Limb (tissue), 2 donors: ENCODE results near the gene CERCAM.

Experiments used
- DNase-seq, 2 donors: peaks; one replicate each; pipeline ENCODE4 v3.0.0-alpha.2; 2016; ENCODE audit errors: extremely low spot score in 2 of 2

CERCAM gene

DNA sequence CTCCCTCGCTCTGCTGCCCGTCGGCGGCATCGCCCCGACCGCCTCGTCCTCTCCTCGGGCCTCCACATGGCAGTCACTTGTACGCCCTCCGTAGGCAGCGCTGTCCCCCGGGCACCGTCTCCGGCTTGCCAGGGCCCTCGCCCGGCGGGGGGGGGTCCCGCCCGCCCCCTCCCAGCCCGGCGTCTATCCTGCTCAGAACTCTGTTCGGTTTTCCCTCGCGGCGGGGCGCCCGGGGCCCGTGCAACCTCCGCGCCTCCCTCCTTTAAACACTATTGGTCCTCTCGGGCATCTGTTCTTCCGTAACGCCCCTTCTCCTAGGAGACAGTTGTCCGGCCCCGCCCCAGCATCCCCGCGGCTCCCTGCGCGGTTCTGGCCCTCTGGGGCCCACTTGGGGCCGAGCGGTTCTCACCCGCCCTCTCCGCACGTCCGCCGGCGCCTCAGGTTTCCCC is 36.0 kb downstream of the CERCAM start:
- DNase-seq = peak; percentile 45 to 76

DNA sequence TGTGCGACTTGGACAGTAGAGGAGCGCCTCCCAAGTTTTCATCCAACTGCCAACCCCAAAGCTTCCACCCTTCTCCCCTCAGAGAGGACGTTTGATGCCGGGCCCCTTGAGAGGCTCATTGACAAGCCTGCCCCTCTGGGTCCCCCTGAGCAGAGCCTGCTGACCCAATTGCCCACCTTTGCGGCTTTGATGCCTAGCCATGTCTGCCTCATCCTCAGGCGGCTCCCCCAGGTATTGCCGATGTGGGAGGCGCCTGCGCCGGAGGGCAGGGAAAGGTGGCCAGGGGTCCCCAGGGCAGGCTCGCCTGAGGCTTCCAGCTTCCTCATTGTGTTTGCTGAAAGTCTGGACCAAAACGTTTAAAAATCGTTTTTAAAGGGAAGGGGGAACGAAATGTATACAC is 36.5 kb downstream of the CERCAM start:
- no peak for DNase-seq

DNA sequence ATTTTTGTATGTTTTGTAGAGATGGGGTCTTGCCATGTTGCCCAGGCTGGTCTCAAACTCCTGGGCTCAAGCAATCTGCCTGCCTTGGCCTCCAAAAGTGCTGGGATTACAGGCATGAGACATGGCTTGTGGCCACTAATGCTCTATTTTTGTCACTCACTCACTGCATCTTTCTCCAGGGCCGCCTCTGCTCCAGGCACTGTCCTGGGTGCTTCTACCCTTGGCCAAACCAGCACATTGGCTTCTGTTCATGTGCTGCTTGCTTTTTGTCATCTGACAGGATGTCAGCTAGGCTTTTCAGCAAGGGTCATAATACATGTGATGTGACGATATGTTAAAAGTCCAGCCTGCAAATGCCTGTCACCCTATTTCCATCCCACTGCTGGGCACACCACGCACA is 38.4 kb downstream of the CERCAM start:
- DNase-seq = no peak

DNA sequence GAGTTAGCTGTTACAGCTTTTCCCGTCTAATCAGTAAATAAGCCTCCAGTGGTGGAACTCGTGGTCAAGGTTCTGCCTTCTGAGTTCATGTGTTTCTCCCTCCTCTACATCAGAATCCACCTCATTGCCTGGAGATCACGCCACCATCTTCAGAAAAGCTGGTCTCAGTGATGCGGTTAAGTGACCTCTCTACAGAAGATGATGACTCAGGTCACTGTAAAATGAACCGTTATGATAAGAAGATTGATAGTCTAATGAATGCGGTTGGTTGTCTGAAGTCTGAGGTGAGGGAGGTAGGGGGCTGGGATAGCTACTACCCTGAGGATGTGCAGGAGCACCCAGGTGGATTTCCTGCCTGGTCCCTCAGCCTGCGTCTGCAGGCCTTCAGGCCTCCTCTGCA is 48.4 kb downstream of the CERCAM start:
- no peak for DNase-seq

DNA sequence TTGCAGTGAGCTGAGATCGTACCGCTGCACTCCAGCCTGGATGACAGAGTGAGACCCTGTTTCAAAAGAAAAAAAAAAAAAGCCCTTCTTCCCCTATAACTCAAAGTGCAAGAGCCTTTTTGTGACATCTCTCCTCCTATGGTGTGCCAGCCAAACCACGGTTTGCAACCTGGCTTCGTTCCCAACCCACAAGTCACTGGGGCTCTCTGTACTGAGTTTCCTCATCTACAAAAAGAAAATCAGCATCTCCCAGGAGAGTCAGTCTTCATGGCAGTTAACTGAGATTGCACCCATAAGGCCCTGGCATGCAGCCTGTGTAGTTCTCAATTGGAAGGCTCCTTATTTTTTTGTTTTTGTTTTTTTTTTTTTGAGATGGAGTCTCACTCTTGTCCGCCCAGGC is 49.9 kb downstream of the CERCAM start:
- no peak for DNase-seq

DNA sequence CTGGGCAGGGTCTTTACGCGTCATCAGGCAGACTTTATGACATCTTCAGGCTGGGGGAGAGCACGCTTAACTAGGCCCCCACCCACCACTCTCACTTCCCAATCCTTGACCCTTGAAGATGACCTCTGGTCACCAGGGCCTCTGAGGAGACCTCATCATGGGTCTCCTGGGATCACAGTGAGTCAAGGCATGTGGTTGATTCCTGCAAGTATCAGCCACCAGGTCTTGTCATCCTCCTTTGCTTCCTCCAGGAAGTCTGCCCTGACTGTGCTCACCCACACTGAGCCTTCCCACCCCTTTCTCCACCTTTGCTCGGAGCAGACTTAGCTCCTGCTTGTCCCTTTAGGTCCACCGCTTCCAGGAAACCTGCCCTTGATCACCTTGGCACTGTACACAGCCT is 52.4 kb downstream of the CERCAM start:
- no peak for DNase-seq

DNA sequence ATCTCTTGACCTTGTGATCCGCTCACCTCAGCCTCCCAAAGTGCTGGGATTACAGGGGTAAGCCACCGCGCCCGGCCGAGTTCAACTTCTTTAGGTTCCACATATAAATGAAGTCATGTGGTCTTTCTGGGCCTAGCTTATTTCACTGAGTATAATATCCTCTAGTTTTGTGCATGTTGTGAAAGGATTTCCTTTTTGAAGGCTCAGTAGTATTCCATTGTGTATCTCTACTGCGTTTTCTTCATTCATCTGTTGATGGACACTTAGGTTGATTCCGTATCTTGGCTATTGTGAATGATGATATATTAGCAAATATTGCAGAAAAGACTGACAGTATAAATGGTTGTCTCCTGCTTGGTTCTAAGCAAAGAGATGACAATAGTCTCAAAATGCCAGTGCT is 55.2 kb downstream of the CERCAM start:
- DNase-seq = no peak

DNA sequence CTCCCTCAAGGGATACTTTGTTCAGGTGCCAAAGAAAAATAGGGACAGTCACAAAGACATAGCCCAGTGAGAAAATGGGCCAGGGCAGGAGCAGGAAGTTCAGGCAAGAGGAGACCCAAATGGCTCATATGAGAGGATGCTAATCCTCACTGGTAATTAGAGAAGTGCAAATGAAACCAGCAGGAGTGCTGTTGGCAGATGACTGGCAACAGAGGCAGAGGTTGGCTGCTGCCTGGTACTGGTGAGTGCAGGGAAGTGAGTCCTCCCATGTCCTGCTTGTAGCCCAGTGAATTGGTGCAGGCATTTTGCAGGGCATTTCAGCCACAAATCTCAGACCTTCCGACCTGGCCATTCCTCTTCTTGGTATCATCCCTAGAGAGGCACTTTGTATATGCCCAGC is 58.6 kb downstream of the CERCAM start:
- DNase-seq = no peak

DNA sequence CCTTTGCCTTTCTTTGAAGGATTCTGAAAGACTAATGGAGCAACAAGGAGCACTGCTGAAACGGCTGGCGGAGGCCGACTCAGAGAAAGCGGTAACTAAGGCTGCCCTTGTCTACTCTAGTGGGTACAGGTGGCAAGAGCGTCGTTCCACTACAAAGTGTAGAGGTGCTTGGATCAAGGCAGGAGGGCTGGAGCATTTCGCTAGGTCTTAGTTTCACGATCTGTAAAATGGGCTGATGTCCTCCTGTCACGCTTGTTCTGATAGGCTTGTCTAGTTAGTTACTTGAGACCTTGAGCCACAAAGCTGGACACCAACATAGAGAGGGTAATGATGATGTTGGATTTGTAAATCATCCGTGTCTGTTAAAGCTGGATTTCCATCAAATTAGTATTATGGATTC is 60.9 kb downstream of the CERCAM start:
- DNase-seq = no peak

DNA sequence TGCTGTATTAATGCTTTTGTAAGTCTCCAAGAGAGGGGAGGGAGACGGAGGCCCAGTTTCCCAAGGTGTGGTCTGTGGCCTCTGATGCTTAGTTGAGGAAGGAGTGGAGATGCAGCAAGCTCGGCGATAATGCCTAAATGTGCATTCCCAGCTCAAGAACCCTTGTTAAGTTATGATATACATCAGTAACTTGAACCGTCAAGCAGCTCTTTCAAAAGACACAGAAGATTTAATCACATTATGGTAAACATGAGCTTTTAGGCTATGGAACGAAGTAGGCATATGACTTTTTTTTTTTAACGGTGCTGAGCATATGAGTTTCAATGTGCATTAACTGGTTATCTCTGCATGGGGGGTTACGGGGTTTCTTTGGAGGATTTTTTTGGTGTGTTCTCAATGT is 61.5 kb downstream of the CERCAM start:
- DNase-seq = no peak

DNA sequence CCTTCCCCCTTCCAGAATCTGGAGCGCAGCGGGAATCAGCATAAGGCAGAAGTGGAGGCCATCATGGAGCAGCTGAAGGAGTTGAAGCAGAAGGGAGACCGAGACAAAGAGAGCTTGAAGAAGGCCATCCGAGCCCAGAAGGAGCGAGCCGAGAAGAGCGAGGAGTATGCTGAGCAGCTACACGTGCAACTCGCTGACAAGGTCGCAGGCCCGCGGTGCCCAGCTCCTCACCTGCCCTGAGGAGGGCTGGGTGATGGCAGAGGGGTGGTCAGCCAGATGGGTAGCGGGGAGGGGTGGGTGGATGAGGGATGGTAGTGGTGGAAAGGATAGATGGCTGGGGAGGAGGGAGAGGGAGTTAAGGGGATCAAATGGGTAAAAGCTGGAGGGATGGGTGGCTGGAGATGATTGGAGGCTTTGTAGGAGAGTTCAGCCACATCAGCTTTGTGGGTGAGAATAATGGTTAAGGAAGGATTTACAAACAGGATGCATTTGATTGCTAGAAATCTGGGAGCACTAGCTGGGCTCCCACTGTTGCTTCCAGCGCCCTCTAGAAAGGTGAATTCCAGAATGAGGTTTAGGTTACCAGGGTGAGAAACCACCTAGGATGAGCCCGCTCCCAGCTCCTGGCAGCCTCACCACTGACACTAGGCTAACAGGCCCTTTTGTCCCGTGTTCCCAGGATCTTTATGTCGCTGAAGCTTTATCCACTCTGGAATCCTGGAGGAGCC is 64.2 kb downstream of the CERCAM start:
- DNase-seq = no peak

DNA sequence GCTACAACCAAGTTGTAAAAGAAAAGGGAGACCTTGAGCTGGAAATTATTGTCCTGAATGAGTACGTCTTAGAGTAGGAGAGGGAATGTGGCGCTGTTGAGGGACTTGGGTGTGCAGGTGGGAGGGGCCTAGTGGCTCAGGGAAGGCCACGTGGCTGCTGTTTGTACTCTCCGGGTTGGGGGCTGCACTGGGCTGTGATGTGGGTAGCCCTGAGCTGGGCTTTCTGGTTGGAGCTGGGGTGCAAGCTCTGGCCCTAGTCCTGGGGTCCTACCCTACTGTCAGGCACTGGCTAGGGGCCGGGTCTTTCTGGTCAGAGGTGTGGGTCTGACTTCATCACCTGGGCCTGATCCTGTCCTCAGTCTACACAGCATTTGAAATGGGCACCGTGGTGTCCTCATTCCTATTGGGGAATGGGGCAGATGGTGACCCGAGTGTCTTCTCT is 64.8 kb downstream of the CERCAM start:
- DNase-seq = no peak

DNA sequence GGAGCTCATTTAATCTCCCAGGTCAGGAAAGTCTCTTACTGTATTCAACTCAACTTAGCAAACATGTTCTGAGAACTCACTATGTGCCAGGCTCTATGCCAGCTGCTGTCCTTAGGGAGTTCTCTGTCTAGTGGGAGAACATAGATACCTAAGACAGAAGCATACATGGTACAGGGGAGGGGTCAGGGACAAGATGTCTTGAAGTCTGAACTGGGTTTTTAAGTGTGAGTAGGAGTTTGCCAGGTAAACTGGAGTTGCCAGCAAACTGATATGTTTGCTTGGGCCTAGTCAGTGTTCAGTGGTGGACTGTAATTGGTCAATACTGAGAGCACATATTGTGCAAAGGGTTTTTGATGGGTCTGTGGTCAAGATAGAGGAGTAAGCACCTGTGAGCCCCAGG is 65.5 kb downstream of the CERCAM start:
- no peak for DNase-seq
